HepG2 (cell line): Measurements from ENCODE around the gene DCST2. TPM values are rescaled to one million over a fixed set of nuclear protein-coding genes. Genes with fewer than 3 reads are reported as not detected.
A peak's percentile ranks its signal among the peaks of the same experiment; 100 is the strongest.

Experiments
- FOXA3 ChIP-seq: IDR thresholded peaks from 2 replicates; pipeline ENCODE4 v1.6.1; 2016; ENCODE audit warnings: missing genetic modification reagents, missing compliant biosample characterization
- FOXM1 ChIP-seq: sonication (generic); formaldehyde crosslinking; IDR thresholded peaks from 2 replicates; pipeline ENCODE4 v1.5.0; 2020; ENCODE audit warnings: missing genetic modification reagents
- KMT2A ChIP-seq: sonication (generic); formaldehyde crosslinking; IDR thresholded peaks from 2 replicates; pipeline ENCODE4 v1.4.0; 2020; ENCODE audit warnings: missing genetic modification reagents
- NR2F1 ChIP-seq, 2 experiments: fragments of 450-650 bp in 1 of 2; formaldehyde crosslinking in 1 of 2; IDR thresholded peaks; 2 replicates each; pipeline versions ENCODE4 v1.5.0 to v1.6.1; 2016 to 2020; ENCODE audit warnings: mild to moderate bottlenecking in 1 of 2, missing compliant biosample characterization in 1 of 2, missing genetic modification reagents in 1 of 2, moderate library complexity in 1 of 2
- RELA ChIP-seq: sonication (generic); formaldehyde crosslinking; IDR thresholded peaks from 2 replicates; pipeline ENCODE4 v1.4.0; 2020; ENCODE audit warnings: missing genetic modification reagents
- YEATS4 ChIP-seq: sonication (generic); formaldehyde crosslinking; IDR thresholded peaks from 2 replicates; pipeline ENCODE4 v1.4.0; 2020; ENCODE audit warnings: missing genetic modification reagents, borderline replicate concordance
- ZNF329 ChIP-seq: sonication (generic); formaldehyde crosslinking; IDR thresholded peaks from 2 replicates; pipeline ENCODE4 v1.9.0; 2021; ENCODE audit warnings: low read depth, mild to moderate bottlenecking, missing genetic modification reagents
- ZNF460 ChIP-seq: sonication (generic); formaldehyde crosslinking; IDR thresholded peaks from 2 replicates; pipeline ENCODE4 v1.5.1; 2020; ENCODE audit warnings: missing genetic modification reagents, mild to moderate bottlenecking, borderline replicate concordance
- polyA plus RNA-seq, 8 experiments: library from polyadenylated mRNA; depleted of rRNA in 3 of 8; stranded (reverse) in 7 of 8; unstranded in 1 of 8; fragments of >200 nt; fragmentation: Illumina TruSeq in 4 of 8; extraction: Trizol in 4 of 8; gene quantifications; 2 replicates each; pipeline versions ENCODE4 v1.2.1 to v1.2.3, GENCODE V29; 2011 to 2016; ENCODE audit warnings: low read depth in 4 of 8, missing spikeins in 1 of 8, mixed read lengths in 1 of 8; ENCODE audit not compliant: insufficient read depth in 1 of 8
- total RNA-seq, 5 experiments: library from RNA; depleted of rRNA; stranded (reverse); fragments of >200 nt; fragmentation: Illumina TruSeq; extraction: Trizol; gene quantifications; 2 replicates each; pipeline ENCODE4 v1.2.3, GENCODE V29; 2016; ENCODE audit warnings: low read depth in 1 of 5
- TF ChIP-seq, protein P1 (sequence below): sonication (generic); formaldehyde crosslinking; IDR thresholded peaks from 2 replicates; pipeline ENCODE4 v1.4.0; 2020; ENCODE audit warnings: mild to moderate bottlenecking, missing genetic modification reagents
- TF ChIP-seq, protein P2 (sequence below): sonication (generic); formaldehyde crosslinking; IDR thresholded peaks from 2 replicates; pipeline ENCODE4 v1.5.1; 2020; ENCODE audit warnings: mild to moderate bottlenecking, moderate library complexity, missing genetic modification reagents
- TF ChIP-seq, protein P3 (sequence below): sonication (generic); formaldehyde crosslinking; IDR thresholded peaks from 2 replicates; pipeline ENCODE4 v1.5.1; 2020; ENCODE audit warnings: mild to moderate bottlenecking, missing genetic modification reagents, borderline replicate concordance

DCST2 gene
- total and polyA plus RNA-seq, 2 of the 13 experiments (the other 11 are each of a cell fraction or from before 2014, with no cell fraction given) = 0.74 TPM; not detected in 1

DNA sequence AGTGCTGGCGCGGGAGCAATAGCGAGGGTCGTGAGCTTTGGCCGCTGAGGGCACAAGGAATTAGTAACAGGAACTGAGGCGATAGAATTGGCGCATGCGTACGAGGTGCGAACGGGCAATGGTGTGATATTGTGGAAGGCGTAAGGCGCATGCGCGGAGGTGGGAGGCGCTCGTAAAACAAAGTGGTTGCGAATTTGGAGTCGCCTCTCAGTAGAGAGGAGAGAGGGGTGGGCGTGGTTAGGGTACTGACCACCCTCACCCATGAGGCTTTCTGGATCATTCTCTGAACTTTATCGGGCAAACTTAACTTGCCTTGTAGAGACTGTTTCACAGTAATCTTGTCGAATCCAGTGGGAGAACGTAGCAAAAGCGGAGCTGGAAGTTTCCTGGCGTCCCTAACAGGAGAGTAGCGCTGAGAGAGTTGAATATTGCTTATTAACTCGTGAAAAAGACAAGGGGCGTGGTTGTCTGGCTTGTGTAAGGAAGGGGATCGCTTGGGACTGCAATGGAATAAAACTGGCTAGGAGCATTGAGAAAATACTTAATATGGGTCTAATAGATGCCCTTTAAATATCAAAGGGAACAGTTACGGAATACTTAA, 58.7 kb downstream of the DCST2 start (continued):
- no peak; the same call in 1 of the 2 replicates for TF ChIP-seq YEATS4 (CRISPR knock-in tag)
- TF ChIP-seq, protein P1, sequence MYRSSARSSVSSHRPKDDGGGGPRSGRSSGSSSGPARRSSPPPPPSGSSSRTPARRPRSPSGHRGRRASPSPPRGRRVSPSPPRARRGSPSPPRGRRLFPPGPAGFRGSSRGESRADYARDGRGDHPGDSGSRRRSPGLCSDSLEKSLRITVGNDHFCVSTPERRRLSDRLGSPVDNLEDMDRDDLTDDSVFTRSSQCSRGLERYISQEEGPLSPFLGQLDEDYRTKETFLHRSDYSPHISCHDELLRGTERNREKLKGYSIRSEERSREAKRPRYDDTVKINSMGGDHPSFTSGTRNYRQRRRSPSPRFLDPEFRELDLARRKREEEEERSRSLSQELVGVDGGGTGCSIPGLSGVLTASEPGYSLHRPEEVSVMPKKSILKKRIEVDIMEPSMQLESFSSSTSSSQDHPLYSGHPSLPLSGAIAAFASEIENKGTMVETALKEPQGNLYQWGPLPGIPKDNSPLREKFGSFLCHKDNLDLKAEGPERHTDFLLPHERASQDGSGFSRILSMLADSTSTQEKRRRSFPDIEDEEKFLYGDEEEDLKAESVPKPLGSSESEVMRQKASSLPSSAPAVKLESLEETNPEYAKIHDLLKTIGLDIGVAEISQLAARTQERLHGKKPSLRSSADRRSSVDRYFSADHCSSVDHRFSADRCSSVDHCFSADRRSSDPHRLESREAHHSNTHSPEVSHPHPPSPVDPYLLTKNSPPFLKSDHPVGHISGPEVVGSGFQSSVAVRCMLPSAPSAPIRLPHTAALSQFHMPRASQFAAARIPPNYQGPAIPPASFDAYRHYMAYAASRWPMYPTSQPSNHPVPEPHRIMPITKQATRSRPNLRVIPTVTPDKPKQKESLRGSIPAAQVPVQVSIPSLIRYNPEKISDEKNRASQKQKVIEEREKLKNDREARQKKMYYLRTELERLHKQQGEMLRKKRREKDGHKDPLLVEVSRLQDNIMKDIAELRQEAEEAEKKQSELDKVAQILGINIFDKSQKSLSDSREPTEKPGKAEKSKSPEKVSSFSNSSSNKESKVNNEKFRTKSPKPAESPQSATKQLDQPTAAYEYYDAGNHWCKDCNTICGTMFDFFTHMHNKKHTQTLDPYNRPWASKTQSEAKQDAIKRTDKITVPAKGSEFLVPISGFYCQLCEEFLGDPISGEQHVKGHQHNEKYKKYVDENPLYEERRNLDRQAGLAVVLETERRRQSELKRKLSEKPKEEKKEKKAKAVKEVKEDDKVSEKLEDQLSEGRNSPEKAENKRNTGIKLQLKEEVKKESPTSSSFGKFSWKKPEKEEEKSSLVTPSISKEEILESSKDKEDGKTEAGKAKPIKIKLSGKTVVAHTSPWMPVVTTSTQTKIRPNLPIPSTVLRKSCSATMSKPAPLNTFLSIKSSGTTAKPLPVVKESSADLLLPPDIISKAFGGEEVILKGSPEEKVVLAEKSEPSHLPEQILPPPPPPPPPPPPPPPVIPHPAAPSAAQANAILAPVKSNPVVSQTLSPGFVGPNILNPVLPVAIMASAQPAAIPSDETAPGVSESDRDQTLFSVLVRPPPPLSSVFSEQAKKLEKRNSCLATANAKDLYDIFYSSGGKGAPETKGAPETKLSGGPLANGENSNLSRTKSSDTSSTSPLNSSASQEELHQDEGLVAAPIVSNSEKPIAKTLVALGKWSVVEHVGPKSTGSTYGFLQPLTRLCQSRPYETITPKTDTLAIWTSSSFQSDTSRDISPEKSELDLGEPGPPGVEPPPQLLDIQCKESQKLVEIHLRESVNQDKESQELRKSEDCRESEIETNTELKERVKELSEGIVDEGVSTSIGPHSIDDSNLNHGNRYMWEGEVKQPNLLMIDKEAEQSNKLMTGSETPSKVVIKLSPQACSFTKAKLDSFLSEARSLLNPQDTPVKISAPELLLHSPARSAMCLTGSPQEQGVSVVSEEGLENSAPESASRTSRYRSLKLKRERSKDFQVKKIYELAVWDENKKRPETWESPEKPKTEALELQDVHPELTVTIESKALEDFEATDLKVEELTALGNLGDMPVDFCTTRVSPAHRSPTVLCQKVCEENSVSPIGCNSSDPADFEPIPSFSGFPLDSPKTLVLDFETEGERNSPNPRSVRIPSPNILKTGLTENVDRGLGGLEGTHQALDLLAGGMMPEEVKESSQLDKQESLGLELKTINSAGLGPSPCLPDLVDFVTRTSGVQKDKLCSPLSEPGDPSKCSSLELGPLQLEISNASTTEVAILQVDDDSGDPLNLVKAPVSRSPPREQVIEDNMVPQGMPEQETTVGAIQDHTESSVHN (CRISPR knock-in tag) = no peak
- TF ChIP-seq ZNF460 = no peak
- TF ChIP-seq ZNF329 (CRISPR knock-in tag) = no peak
- no peak for TF ChIP-seq RELA
- peak; percentile 29 for TF ChIP-seq FOXA3 (CRISPR knock-in tag)
- TF ChIP-seq, protein P2, sequence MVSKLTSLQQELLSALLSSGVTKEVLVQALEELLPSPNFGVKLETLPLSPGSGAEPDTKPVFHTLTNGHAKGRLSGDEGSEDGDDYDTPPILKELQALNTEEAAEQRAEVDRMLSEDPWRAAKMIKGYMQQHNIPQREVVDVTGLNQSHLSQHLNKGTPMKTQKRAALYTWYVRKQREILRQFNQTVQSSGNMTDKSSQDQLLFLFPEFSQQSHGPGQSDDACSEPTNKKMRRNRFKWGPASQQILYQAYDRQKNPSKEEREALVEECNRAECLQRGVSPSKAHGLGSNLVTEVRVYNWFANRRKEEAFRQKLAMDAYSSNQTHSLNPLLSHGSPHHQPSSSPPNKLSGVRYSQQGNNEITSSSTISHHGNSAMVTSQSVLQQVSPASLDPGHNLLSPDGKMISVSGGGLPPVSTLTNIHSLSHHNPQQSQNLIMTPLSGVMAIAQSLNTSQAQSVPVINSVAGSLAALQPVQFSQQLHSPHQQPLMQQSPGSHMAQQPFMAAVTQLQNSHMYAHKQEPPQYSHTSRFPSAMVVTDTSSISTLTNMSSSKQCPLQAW (CRISPR knock-in tag) = no peak
- TF ChIP-seq KMT2A (CRISPR knock-in tag) = peak; percentile 52; the same call in 1 of the 2 replicates
- TF ChIP-seq NR2F1 (CRISPR knock-in tag; IDR thresholded peaks at IDR 0.05) = no peak
- TF ChIP-seq, protein P3, sequence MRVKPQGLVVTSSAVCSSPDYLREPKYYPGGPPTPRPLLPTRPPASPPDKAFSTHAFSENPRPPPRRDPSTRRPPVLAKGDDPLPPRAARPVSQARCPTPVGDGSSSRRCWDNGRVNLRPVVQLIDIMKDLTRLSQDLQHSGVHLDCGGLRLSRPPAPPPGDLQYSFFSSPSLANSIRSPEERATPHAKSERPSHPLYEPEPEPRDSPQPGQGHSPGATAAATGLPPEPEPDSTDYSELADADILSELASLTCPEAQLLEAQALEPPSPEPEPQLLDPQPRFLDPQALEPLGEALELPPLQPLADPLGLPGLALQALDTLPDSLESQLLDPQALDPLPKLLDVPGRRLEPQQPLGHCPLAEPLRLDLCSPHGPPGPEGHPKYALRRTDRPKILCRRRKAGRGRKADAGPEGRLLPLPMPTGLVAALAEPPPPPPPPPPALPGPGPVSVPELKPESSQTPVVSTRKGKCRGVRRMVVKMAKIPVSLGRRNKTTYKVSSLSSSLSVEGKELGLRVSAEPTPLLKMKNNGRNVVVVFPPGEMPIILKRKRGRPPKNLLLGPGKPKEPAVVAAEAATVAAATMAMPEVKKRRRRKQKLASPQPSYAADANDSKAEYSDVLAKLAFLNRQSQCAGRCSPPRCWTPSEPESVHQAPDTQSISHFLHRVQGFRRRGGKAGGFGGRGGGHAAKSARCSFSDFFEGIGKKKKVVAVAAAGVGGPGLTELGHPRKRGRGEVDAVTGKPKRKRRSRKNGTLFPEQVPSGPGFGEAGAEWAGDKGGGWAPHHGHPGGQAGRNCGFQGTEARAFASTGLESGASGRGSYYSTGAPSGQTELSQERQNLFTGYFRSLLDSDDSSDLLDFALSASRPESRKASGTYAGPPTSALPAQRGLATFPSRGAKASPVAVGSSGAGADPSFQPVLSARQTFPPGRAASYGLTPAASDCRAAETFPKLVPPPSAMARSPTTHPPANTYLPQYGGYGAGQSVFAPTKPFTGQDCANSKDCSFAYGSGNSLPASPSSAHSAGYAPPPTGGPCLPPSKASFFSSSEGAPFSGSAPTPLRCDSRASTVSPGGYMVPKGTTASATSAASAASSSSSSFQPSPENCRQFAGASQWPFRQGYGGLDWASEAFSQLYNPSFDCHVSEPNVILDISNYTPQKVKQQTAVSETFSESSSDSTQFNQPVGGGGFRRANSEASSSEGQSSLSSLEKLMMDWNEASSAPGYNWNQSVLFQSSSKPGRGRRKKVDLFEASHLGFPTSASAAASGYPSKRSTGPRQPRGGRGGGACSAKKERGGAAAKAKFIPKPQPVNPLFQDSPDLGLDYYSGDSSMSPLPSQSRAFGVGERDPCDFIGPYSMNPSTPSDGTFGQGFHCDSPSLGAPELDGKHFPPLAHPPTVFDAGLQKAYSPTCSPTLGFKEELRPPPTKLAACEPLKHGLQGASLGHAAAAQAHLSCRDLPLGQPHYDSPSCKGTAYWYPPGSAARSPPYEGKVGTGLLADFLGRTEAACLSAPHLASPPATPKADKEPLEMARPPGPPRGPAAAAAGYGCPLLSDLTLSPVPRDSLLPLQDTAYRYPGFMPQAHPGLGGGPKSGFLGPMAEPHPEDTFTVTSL (CRISPR knock-in tag) = no peak
- TF ChIP-seq FOXM1 (CRISPR knock-in tag) = no peak
